ENCODE results near the gene RNF181.
"Not testable (repeated sequence)": the region's sequence is repeated elsewhere in the genome, so short reads cannot be mapped to it uniquely, and the experiment has no call there.

The RNF181 gene

DNA sequence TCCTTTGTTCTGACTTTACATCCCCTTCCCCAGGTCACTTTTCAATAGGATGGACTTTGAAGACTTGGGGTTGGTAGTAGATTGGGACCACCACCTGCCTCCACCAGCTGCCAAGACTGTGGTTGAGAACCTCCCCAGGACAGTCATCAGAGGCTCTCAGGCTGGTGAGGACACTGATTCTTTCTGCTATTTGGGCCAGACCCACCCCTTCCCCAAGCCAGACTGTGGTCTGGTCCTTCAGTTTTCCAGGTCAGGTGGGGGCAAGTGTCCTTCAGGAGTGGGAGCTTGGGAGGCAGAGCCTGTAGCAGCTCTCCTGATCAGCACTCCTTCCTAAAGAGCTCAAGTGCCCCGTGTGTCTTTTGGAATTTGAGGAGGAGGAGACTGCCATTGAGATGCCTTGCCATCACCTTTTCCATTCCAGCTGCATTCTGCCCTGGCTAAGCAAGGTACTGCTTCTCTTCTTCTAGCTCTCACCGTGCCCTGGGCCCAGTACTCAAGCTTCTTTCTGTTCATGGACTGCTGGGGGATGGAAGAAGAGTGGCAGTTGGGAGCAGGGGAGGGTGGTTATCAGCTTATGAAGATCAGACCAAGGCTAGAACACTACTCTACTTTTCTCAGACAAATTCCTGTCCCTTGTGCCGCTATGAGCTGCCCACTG lies 1.1 kb downstream of the RNF181 start:
- DNase-seq: no peak

DNA sequence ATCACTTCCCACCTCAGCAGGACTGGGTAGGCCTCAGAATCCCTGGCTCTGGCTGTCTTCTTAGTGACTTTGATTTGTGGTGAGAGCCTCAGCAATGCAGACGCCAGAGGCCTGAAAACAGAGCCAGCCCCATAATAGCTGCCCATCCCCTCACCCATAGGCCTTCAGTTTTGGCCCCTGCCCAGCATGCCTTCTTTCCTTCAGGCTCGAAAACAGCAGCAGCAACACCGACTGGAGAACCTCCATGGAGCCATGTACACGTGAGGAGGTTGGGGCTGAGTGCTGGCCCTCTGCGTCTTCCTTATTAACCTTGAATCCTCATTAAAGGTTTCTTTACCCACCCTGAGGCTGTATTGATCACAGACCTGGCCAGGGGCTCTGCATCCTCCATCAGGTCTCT lies 1.7 kb downstream of the RNF181 start:
- DNase-seq: no peak

DNA sequence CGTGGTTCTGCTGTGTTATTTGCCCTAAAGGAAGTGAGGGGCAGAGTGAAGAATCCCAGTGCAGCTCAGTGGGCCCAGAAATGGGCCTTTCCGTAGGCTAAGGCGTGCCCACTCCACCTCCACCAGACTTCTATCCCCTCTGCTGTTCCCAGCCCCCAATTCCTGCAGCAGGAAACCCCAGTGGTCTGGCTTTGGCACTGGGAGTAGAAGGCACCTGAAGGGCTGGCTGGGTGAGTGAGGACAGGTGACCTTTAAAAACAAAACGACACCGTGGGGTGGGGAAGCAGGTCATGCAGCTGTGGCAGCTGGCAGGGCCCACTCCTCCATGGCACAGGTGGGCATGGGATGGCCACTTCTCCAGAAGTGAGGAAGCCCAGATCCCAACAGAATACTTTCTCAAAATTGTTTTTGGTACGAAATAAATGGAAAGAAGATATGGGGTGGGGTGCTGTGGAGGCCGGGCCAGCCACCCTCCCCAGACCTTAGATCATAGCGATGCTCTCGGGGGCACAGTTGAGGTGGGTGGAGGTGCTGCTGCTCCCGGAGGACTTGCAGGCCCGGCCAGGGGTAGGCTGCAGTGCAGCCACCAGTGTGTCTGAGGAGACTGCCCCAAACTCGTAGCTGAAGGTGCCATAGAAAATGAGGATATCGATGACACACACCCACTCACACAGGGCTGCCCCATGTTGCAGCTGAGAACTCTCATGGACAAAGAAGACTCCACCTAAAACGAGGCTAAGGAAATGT lies 3.2 kb downstream of the RNF181 start:
- DNase-seq: no peak

DNA sequence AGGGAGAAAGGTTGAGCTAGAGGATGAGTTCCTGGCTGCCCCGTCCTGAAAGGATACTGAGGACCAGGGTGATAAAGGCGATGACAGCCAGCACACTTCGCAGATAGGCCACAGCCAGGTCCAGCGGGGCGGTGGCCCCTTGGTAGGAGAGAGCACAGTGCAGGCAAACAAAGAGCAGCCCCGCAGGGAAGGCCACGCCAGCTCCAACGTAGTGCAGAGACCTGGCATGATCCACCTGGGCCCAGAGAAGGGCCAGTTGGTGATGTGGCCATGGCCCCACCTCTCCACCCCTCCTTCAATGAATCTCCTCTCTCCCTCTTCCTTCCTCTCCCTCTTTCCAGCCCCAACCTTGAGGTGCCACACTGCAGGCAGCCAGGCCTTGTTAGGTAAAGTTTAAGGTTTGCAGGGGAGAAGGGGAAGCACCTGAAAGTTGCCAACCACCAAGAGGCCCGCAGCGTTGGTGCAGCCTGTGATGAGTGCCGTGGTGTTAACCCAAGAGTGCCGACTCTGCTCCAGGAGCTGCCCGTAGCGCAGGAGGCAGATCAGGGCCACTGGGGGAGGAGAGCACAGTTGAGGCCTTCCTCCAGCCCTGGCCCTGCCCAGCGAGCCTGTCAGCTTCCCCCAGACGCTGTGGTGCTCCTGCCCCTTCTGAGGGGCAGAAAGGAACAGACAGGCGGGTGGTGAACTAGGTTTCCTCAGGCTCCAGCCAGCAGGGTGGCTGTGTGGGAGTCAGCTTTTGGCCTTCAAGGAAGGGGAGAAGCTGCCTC lies 4.1 kb downstream of the RNF181 start:
- no peak for DNase-seq

DNA sequence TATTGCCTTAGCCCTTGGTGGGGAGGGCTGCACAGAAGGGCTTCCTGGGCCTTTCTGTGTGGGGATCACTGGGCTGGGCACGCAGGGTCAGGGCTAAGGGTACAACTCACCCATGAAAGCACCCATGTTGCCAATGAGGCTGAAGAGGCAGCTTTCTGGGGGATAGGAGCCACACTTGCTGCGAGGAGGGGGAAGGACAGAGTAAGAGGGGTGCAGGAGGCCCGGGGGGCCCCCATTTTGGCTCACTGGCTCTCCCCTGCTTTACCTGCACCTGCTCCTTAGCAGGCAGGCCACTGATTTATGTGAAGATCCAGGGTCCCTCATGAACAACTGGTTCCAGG lies 4.7 kb downstream of the RNF181 start:
- DNase-seq: no peak

DNA sequence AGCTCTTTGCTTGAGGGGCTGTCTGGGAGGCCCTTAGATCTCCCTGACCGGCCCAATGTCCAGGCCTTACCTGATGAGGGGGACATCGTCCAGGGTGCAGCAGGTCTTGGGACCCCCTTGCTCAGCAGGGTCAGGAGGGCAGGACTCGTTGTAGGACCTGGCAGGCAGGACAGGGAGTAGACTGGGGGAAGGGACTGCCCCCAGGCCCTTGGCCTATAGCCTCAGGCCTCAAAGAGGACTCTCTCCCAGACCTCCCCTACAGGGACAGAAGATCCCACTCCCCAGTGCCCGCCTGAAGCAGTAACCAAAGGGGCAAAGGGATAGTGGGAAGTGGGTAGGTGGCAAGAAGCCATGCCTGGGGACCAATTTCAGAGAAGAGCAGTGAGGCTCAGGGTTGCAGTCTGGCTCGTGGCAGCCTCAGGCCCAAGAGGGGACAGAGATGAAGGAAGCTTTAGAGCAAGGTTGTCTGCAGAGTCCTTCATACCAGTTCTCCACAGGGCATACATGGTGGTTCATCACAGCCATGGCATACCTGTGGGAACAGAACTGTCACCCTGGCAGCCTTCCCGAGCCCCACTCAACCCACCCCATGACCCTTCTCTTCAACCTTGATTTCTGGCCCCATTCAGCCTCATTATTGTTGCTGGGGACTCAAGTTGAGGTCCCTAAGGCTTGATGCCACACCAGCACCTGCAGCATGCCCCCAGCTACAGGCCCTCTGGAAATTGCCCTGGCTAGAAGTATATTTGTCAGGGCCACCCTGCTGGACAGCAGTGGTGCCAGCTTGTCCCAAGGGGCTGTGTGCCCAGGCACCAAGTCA lies 5.6 kb downstream of the RNF181 start:
- DNase-seq: no peak

DNA sequence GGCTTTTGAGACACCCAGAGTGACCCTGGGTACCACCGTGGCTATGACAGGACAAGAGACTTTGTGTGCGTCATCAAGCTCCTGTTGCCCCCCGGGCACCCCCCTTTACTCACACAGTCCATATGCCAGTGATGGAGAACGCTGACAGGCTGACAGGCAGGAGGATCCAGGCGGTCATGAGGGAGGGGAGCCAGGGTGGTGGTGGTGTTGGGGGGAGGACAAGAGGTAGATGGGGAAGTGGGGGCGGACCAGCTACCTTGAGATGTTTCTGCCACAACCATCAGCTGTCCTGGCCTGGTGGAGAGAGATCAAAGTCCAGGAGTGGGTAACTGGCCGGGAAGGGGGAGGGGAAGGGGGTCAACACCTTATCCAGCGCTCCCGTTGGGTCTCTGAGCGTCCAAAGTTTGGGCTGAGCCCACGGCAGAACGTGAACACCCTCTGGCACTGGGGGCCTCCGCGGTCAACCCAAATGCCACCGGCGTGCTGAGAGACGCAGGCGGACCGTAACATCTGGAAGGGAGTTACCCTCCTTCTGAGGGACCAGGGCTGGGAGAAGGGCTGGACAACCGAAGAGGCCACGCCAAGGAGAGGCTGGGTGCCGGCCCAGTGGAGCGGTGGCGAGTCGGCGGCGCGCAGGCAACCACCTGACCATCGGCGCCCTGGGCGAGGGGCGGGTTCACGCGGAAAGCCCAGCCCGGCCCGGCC lies 6.4 kb downstream of the RNF181 start:
- DNase-seq: no peak

DNA sequence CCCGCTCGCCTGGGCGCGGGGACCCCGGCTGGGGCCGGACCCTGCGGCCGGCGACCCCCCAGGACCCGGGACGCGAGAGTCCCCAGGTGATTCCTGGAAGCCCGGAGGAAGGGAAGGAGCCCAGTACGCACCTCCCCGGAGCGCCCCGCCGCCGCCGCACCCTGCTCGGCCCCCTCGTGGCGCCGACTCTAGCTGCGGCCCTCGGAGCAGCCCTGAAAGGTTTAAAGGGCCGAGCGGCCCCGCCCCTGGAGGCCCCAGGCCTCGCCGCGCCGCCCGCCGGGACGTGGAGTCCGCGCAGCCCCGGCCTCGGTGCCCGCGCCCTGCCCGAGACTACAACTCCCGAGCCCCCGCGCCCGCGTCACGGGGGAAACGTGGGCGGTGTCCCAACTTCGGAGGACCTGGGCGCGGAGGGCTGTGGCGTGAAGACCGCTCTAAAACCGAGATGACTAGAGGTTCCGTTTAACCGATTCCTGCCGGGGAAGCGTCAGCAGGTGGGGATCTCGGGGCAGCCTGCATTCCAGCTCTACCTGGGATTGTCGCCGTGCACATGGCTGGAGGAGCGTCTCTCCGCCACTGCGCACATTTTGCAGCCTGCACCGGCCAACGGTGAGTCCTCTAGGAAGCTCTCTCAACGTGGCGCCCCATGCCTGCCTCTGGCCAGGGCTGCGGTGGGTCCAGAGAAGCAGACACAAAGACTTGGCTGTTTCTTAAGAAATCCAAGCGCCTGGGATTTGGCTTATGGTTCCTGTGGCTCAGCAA lies 7.1 kb downstream of the RNF181 start, which contains the start of gene TMEM150A:
TMEM150A (minus strand) TSS at position 223 of the 759 bp plus-strand sequence. CDS start 750 bp downstream, outside the sequence.
- DNase-seq: peak; percentile 81

DNA sequence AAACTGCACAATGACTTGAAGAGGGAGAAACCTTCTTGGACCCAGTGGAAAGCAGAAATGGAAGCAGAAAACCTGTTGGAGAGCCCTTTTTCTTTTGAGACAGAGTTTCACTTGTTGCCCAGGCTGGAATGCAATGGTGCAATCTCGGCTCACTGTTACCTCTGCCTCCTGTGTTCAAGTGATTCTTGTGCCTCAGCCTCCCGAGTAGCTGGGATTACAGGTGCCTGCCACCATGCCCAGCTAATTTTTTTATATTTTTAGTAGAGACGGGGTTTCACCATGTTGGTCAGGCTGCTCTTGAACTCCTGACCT lies 8.5 kb downstream of the RNF181 start:
- not testable (repeated sequence) for DNase-seq

DNA sequence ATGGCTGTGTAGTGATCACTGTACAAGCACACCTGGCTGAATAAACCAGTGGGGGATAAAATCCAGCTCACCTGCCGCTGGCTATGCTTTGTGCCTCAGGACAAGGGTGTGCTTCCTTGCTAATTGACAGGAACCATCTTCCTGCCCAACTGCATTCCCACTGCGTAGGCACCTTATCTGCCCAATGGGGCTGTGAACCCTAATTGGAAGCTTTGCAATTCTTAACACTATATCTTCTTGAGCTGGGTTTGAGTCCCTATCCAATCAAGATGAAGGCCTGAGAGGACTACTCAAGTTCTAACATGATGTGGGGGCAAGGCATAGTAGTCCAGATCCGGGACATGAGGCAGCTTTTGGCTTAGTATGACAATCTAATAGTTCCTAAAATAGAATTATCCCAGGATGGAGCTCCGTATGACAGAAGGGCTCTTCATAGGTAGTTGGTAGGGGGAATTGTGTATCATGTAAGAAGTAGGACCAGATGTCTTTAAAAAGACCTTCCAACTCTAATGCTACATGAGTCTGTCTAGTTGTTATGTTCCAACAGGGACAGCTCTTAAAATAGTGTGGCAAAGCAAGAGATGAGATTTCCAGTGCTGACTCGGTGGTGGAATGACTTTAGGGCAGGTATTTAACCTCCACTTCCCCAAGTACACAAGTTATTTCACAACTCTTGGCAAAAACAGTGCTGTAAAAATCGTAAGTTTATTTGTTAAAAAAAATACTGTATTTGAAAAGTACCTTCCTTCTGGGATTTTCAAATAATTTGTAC lies 9.2 kb downstream of the RNF181 start:
- no peak for DNase-seq

DNA sequence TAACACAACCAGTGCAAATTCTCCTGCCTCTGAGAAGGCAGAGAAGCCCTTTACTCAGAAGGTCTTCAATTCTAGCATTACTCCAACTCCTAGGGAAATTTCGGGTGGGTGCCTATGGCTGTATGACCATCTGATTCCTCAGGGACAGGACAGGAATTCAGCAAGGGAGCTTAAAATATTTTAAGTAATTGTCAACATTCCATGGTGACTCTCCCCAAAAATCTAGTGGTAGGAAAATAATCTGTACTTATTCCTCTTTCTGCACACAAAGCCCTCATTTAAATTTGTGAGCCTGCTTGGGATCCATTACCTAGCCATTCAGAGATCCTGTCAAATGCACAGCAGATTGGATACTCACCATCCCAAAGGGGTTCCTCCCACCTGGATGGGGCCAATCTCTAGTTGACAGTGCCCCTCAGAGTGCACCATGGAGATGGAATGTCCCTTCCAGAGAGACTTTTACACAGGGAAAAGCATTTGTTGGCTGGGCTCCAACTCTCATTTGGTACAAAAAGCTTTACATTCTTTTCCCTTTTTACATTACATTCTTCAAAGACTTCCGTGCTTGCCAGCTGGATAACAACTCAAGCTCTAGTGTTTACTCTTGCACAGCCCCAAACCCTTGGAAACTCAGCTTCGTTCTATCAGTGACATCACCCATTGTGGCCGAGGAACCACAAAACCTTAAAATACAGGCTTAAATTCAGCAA lies 10.0 kb downstream of the RNF181 start:
- no peak for DNase-seq

DNA sequence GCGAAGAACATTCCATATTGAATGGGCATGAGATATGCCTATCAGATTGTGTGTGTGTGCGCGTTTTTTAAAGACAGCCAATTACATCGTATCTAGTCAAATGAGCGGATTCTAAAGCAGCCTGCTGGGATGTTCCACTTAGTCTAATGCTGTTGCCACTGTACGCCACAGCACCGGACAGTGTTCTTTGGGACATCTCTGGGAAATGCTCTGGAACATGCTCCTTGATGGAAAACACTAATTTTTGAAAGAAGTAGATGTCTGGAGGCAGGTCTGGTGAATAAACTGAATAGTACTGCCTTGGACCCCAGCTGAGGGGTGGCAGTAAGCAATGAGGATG lies 10.5 kb downstream of the RNF181 start:
- no peak for DNase-seq

DNA sequence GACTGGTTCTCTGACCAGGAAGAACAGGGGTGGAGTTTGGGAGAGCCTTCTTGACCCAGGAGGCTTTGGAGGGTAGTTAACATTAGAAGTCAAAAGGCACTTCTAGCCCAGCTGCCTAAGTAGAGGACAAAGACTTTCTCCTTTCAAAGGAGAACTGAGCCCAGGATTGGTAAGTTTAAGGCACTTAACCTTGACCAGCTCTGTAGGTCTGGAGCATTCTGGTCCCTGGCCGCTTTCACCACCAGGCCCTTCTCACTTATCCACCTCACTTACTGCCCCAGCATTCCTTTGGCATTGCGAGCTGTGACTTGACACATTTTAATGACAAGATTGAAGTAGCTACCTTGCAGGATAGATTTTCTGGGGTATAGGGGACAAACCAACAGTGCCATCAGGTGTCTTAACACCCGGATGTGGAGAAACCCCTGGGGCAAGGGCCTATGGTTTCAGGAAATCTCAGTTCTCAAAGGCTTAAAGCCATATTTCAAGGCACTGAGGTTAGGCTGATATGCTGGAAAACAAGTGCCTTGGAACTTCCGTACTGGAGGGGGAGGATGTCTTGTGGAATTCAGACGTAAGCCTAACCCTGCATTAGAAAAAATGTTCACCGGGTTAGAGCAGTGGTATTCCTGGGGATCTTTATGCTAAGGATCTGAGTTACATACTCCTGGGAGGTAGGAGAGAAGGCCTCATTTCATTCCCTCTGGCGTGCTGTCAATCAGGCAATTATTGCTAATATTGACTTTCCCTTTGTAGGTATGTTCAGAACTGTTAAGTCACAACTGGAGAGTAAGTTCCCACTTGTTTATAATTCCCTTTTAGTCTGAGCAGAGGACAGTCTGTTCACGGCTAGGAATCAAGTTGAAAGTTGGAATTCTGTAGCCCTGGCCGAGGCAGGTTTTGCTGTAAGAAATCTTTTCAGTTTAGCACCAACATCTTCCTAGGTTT lies 12.0 kb downstream of the RNF181 start:
- no peak for DNase-seq

DNA sequence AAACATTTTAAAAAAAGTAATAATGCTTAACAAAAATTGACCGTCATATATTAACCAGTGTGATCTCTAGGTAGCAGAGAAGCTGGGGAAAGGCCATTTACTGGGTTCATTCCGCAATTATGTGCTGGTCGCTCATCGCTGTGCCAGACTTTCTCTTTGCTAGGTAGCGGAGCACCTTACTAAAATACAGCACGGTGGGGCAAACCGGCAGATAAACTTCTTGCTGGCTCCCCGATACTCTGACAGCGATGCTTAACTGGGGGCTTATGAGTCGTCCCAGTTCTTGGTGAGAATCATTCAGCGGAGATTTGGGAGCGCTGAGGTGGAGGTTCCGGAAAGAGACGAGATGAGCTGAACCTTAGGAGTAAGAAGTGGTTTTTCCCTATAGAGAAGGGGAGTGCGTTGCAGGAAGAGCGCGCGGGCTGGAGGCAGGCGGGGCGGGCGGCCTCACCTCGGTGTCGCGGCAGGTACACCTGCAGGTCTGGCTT lies 15.7 kb downstream of the RNF181 start:
- DNase-seq: no peak

DNA sequence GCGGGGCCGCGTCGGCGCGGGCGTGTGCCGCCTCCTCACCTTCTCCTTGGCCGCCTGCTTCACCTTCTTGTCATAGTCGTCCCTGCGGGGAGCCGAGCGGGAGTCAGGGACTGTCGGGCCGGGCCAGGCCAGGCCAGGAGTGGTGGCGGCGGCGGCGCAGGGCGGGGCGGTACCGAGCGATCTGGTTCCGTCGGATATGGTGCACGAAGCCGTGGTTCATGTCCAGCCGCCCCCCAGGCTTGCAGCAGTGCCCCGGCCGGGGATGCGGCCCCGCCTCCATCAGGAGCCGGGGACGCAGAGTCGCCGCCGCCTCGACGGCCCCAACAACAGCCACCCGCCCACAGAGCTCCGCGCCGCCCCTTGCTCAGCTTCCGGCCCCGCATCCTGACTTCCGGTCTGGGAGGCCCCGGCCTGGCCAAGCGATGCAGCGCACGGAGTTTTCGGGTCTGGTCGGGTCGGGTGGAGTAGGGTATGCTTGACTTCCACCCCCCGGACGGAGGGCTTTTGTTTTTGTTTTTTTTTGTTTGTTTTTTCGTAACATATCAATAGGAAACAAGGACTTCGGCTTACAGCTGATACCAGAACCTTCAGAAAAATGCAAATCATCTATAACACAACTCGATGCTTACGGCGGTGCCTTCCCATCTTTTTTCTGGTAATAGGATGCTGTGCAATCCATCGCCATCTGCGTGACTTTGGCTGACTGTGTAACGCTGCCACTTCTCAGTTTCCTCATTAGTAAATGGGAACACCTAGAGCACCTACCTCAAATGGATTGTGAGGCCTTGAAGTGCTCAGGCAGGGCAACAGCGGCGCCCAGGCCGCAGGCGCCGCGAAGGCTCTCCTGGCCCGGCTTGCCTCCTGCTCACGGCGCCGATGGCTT lies 16.4 kb downstream of the RNF181 start, which contains the start of gene C2orf68:
C2orf68 (minus strand) TSS at position 362 of the 883 bp plus-strand sequence; CDS start at position 280, 82 bp downstream.
- DNase-seq: peak; percentile 89

DNA sequence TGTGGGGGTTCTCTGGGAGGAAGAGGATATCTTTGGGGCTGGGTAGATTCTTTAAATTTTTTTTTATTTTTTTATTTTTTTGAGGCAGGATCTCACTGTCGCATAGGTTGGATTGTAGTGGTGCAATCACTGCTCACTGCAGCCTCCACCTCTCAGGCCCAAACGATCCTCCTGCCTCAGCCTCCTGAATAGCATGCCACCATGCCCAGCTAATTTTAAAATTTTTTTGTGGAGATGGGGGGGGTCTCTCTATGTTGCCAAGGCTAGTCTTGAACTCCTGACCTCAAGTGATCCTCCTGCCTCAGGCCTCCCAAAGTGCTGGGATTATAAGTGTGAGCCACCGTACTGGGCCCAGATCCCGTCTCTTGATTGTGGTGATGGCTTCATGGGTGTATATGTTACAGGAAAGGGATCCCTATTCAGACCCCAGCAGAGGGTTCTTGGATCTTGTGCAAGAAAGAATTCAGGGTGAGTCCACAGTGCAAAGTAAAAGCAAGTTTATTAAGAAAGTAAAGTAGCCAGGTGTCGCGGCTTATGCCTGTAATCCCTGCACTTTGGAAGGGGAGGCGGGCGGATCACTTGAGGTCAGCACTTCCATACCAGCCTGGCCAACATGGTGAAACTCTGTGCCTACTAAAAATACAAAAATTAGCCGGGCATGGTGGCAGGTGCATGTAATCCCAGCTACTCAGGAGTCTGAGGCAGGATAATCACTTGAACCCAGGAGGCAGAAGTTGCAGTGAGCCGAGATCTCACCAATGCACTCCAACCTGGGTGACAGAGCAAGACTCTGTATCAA lies 18.4 kb downstream of the RNF181 start:
- no peak for DNase-seq

DNA sequence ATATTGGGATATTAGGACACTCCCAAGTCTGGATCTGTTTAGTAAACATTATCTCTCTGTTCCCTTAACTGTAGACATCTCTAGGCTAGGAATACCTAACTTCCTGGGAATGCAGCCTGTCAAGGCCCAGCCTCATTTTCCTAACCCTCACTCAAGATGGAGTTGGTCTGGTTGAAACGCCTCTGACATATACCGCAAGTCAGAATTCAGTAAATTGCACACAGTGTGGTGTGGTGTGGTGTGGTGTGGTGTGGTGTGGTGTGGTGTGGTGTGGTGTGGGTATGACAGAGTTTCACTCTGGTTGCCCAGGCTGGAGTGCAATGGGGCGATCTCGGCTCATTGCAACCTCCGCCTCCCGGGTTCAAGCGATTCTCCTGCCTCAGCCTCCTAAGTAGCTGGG lies 19.2 kb downstream of the RNF181 start:
- not testable (repeated sequence) for DNase-seq

Data from NCI-H2171 (cell line).